Measurements from ENCODE around the gene CRTC3. TPM values are rescaled to one million over a fixed set of nuclear protein-coding genes. Genes with fewer than 3 reads are reported as not detected.
A peak's percentile ranks its signal among the peaks of the same experiment; 100 is the strongest.

Gene CRTC3
- total and polyA plus RNA-seq, 2 of the 4 experiments (the other 2 are of a cell fraction), result 4.7 to 14.8 TPM

DNA sequence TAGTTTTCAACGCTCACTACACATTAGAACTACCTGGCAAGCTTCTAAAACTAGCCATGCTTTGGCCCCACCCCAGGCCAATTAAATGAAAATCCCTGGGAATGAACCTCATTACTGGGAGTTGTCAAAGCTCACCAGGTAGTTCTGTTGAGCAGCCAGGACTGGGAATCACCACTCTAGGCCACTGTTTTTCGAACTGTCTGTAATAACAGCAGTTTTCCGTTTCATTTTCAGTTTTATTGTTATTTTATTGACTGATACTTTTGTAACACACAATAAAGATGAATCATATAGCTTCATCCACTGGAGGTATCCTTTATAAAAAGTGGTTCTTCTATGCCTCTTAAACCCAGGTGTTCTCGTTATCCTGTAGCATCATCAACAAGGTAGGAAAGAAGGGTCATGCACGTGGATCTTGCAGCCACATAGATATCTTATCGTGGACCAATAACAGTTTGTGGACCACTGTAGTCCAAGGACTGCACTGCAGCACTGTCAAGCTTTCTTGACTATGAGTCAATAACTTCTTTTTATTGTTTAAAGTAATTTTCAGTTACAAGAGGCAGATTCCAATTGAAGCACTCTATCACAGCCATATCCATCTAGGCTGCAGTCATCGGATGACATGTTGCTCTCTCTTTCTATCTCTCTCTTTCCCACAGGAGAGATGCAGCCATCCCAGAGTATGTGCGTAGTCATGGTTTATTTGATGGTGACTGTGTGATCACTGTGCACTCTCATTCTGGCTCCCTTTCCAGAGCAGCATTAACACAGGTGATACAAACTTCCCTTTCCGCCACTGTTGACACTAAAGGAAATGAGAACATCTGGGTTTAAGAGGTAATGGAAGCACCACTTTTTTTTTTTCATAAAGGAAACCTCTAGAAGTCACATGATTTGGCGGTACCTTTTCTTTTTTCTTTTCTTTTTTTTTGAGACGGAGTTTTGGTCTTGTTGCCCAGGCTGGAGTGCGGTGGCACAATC is 148.4 kb downstream of the CRTC3 start:
- DNase-seq, result peak; percentile 19
- Histone ChIP-seq H2AK5ac (ENCODE audit: low read depth, low read length) (peak overlapping the region; percentile 85), H3K56ac (ENCODE audit: extremely low read depth, insufficient read depth, low read length) (no peak overlapping the region), H3K4me2 (ENCODE audit: low read depth, low read length) (no peak overlapping the region), H3K9me3 (ENCODE audit: control insufficient read depth, insufficient read depth, low read length) (no peaks in the 10 kb centered on the region), H4K91ac (ENCODE audit: insufficient read depth, low read depth, low read length) (no peak overlapping the region), H2AFZ (replicated peaks; ENCODE audit: low read length, poor library complexity) (no peak overlapping the region), H3K4ac (ENCODE audit: low read depth, low read length) (peak overlapping the region; percentile 46; the same call in 1 of the 2 replicates), H4K5ac (ENCODE audit: low read depth, low read length) (no peak overlapping the region), H2BK15ac (ENCODE audit: low read depth, low read length) (peak overlapping the region; percentile 16; the same call in 1 of the 3 replicates), H4K8ac (ENCODE audit: low read depth in 2 of 2, low read length in 2 of 2) (peak overlapping the region in 1 of 2 experiments; percentile 0; a peak in 1 of 4 replicates), H3K9ac (ENCODE audit: low read depth, low read length) (no peak overlapping the region), H4K20me1 (ENCODE audit: insufficient read depth, low read length) (peaks cover 5% of the 10 kb centered on the region), H3K4me3 (ENCODE audit: insufficient read depth, low read depth, low read length) (no peak overlapping the region), H3K79me1 (ENCODE audit: low read depth in 1 of 2, low read length in 2 of 2) (no peaks in the 10 kb centered on the region), H2AK9ac (replicated peaks; ENCODE audit: low read depth, low read length, poor library complexity) (no peak overlapping the region), H2BK20ac (ENCODE audit: low read depth, low read length) (peak overlapping the region; percentile 8; the same call in 1 of the 2 replicates), H3K14ac (replicated peaks; ENCODE audit: low read depth, low read length) (peak overlapping the region; percentile 25), H3K27me3 (ENCODE audit: control insufficient read depth, insufficient read depth, low read length) (no peaks in the 10 kb centered on the region), H3K36me3 (ENCODE audit: control insufficient read depth, insufficient read depth, low read length) (no peaks in the 10 kb centered on the region), H3K27ac (ENCODE audit: insufficient read depth, low read length) (no peak overlapping the region), H3K4me1 (ENCODE audit: control insufficient read depth, insufficient read depth, low read length) (peaks cover 16% of the 10 kb centered on the region), H2BK120ac (ENCODE audit: low read depth, low read length) (peak overlapping the region; percentile 10; the same call in 1 of the 2 replicates), H3K18ac (ENCODE audit: low read depth, low read length) (no peak overlapping the region), H2BK5ac (ENCODE audit: low read depth, low read length, poor library complexity, severe bottlenecking) (no peak overlapping the region), H3K23ac (ENCODE audit: low read depth, low read length) (no peak overlapping the region), H3K9me1 (ENCODE audit: insufficient read depth, low read length) (peaks cover 18% of the 10 kb centered on the region)
- WGBS, 2 experiments (ENCODE audit: extremely low coverage in 2 of 2, insufficient read length in 1 of 2), result 90% methylated on average over 4 of the region's 12 CpGs; no CpG with 5 or more reads in 1 of the 2 experiments
- CTCF ChIA-PET, result interaction anchor here (0.6 to 1.2 kb wide), 3 partner anchors 28 to 476 kb away, joined by 3 to 4 read pairs (median 4); no protein-coding TSS in a partner anchor
- intact Hi-C loops (cut with micrococcal nuclease), result no loop called here
- no peak for ATAC-seq (ENCODE audit: low read depth)
- BruUV-seq (replicated peaks), result no TSS peak
- in situ Hi-C loops (cut with MboI; ENCODE audit: low sequenced_read_pairs), result no loop called here
- dilution Hi-C loops (cut with HindIII; ENCODE audit: low sequenced_read_pairs, unreplicated experiment), result no loop called here
- no peak for TF ChIP-seq ELK1 (IDR thresholded peaks at IDR 0.05; ENCODE audit: borderline replicate concordance, low read depth, low read length)
- TF ChIP-seq FOS (IDR thresholded peaks at IDR 0.05; ENCODE audit: low read depth, low read length), result no peak
- TF ChIP-seq CTCF (conservative IDR thresholded peaks at IDR 0.05; ENCODE audit: low read depth, low read length), result no peak
- no peak for TF ChIP-seq CEBPB (IDR thresholded peaks at IDR 0.05; ENCODE audit: low read depth, low read length)
- no peak for TF ChIP-seq RFX5 (IDR thresholded peaks at IDR 0.05; ENCODE audit: low read depth, low read length)
- TF ChIP-seq POLR2A (IDR thresholded peaks at IDR 0.05; ENCODE audit: low read depth, low read length), result no peak
- TF ChIP-seq MXI1 (IDR thresholded peaks at IDR 0.05; ENCODE audit: borderline replicate concordance, low read depth, low read length), result no peak
- TF ChIP-seq SMC3 (IDR thresholded peaks at IDR 0.05; ENCODE audit: low read depth, low read length), result no peak
- TF ChIP-seq CHD1 (IDR thresholded peaks at IDR 0.05; ENCODE audit: low read depth, low read length), result no peak
- no peak for TF ChIP-seq USF2 (IDR thresholded peaks at IDR 0.05; ENCODE audit: low read depth, low read length)
- TF ChIP-seq BHLHE40 (IDR thresholded peaks at IDR 0.05; ENCODE audit: low read depth, low read length), result no peak
- POLR2A ChIA-PET (ENCODE audit: unreplicated experiment), result no interaction called here
